GM19351 (cell line): ENCODE data around the gene ACSS2.

Source experiments
- ATAC-seq: cut with Tn5 transposase; IDR thresholded peaks from one replicate; pipeline ENCODE4 v1.9.1; 2021; ENCODE audit warnings: mild to moderate bottlenecking, moderate library complexity; ENCODE audit not compliant: unreplicated experiment

Gene ACSS2

GRCh38 chr20:34907616-34908469 is 31.4 kb downstream of the ACSS2 start:
- ATAC-seq, result no peak

GRCh38 chr20:34915131-34915530 is 38.7 kb downstream of the ACSS2 start:
- no peak for ATAC-seq

- no peak for ATAC-seq
These were observed 39.5 kb downstream of the ACSS2 start for GRCh38 chr20:34915749-34916455.

- ATAC-seq, result no peak
These were observed 40.5 kb downstream of the ACSS2 start for GRCh38 chr20:34916774-34917354.

GRCh38 chr20:34920055-34920454 is 43.6 kb downstream of the ACSS2 start:
- no peak for ATAC-seq

- ATAC-seq, result no peak
These were observed 45.0 kb downstream of the ACSS2 start for GRCh38 chr20:34921436-34921835.

GRCh38 chr20:34922654-34923381 is 46.4 kb downstream of the ACSS2 start:
- ATAC-seq, result no peak

- ATAC-seq, result no peak
These were observed 47.0 kb downstream of the ACSS2 start for GRCh38 chr20:34923414-34923813.

GRCh38 chr20:34925341-34925740 is 48.9 kb downstream of the ACSS2 start:
- no peak for ATAC-seq

- no peak for ATAC-seq
These were observed 49.6 kb downstream of the ACSS2 start for GRCh38 chr20:34925981-34926380.

- no peak for ATAC-seq
These were observed 50.2 kb downstream of the ACSS2 start for GRCh38 chr20:34926581-34926980.

GRCh38 chr20:34927736-34928135 is 51.3 kb downstream of the ACSS2 start:
- ATAC-seq, result no peak

GRCh38 chr20:34928411-34928810 is 52.0 kb downstream of the ACSS2 start:
- no peak for ATAC-seq

GRCh38 chr20:34931771-34932170 is 55.4 kb downstream of the ACSS2 start:
- no peak for ATAC-seq

GRCh38 chr20:34938466-34939163 is 62.2 kb downstream of the ACSS2 start:
- ATAC-seq, result no peak

GRCh38 chr20:34940081-34940481 is 63.7 kb downstream of the ACSS2 start:
- ATAC-seq, result no peak

- no peak for ATAC-seq
These were observed 64.8 kb downstream of the ACSS2 start for GRCh38 chr20:34941226-34941625.

GRCh38 chr20:34942301-34942700 is 65.9 kb downstream of the ACSS2 start:
- ATAC-seq, result no peak

- ATAC-seq, result no peak
These were observed 67.6 kb downstream of the ACSS2 start for GRCh38 chr20:34943808-34944567.
